GM21360 (cell line): ENCODE data around the gene CD4.
"Not testable (repeated sequence)": the region's sequence is repeated elsewhere in the genome, so short reads cannot be mapped to it uniquely, and the experiment has no call there.

ENCODE experiments used
- ATAC-seq: cut with Tn5 transposase; IDR thresholded peaks from one replicate; pipeline ENCODE4 v1.9.1; 2021; ENCODE audit warnings: mild to moderate bottlenecking, moderate library complexity; ENCODE audit not compliant: unreplicated experiment

The CD4 gene

DNA sequence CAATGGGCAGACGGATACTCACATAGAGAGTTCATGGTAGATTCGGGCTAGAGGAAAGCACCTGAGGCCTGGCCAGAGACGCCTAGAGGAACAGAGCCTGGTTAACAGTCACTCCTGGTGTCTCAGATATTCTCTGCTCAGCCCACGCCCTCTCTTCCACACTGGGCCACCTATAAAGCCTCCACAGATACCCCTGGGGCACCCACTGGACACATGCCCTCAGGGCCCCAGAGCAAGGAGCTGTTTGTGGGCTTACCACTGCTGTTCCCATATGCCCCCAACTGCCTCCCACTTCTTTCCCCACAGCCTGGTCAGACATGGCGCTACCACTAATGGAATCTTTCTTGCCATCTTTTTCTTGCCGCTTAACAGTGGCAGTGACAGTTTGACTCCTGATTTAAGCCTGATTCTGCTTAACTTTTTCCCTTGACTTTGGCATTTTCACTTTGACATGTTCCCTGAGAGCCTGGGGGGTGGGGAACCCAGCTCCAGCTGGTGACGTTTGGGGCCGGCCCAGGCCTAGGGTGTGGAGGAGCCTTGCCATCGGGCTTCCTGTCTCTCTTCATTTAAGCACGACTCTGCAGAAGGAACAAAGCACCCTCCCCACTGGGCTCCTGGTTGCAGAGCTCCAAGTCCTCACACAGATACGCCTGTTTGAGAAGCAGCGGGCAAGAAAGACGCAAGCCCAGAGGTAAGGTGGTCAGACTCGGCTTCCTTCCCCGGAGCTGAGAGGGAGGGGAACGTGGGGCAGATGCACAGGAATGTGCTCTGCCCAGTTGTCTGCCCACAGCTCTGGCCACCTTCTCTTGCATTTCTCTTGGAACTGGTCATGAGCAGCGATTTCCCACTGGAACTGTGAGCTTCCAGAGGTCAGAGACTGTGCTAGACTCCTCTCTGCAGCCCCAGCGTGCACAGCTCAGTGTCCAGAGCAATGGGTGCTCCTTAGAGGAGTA, at the start of gene CD4:
Gene CD4 (plus strand): TSS at position 557 of the 953 bp plus-strand sequence. CDS start 10,611 bp downstream, outside the sequence.
- ATAC-seq, result no peak

DNA sequence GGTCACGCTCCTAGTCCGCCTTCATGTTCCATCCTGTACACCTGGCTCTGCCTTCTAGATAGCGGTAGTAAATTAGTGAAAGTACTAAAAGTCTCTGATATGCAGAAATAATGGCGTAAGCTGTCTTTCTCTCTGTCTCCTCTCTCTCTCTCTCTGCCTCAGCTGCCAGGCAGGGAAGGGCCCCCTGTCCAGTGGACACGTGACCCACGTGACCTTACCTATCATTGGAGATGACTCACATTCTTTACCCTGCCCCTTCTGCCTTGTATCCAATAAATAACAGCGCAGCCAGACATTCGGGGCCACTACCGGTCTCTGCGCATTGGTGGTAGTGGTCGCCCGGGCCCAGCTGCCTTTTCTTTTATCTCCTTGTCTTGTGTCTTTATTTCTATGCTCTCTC, 47.2 kb upstream of the CD4 start:
- not testable (repeated sequence) for ATAC-seq

DNA sequence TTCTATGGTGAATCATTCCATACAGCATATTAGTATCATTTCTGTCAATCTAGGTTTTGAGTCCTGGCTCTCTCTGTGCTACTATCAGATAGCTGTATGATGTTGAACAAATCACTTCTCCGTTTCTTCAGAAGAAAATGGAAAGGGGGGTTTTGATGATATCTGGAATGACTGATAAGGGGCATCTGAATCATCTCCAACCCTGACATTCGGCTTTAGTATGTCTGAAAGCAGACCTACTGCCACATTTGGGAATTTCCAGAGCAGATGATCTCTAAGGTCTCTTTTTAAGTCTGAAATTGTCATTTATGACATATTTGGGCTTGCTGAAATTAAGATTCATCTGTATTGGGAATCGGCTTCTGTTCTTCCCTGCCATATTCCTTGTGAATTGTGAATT, 46.5 kb upstream of the CD4 start:
- no peak for ATAC-seq

DNA sequence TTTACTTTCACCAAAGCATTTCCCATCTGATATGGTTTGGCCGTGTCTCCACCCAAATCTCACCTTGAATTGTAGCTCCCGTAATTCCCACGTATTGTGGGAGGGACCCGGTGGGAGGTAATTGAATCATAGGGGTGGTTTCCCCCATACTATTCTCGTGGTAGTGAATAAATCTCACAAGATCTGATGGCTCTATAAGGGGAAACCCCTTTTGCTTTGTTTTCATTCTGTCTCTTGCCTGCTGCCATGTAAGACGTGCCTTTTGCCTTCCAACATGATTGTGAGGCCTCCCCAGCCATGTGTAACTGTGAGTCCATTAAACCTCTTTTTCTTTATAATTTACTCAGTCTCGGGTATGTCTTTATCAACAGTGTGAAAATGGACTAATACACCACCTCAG, 46.0 kb upstream of the CD4 start:
- ATAC-seq, result not testable (repeated sequence)

DNA sequence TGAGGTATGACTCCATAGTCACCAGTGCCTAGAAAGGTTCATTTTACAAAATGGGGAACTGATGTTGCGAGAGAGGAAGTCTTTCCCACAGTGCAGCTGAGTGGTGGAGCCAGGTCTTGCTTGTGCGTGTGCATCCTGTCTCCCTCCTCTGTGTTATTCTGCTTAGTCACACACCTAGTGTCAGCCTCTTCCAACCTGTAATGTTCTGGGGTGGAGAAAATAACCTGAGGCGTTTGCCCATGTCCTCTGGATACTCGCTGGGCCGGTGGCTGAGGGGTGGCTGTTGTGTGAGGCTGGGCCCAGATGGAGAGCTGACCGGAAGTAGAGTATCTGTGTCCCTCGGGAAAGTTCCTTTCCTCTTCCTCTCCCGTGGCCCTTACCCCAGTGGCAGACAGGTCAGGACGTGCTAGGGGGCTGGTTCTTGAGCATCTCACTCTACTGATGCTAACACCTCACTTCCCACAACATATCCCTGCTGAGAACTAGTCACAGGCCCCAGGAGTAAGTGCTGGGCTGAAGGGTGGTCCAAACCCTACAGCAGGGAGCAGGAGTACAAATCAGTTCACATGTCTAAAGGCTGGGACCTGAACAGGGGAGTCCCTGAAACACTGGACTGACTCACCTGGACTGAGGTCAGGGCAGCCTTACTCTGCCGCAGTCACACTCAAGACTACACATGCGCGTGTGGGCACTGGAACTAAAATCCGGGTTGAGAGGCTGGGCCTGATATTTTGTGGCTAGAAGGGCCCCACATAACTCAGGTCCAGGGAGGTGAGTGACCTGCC, 43.4 kb upstream of the CD4 start:
- no peak for ATAC-seq

DNA sequence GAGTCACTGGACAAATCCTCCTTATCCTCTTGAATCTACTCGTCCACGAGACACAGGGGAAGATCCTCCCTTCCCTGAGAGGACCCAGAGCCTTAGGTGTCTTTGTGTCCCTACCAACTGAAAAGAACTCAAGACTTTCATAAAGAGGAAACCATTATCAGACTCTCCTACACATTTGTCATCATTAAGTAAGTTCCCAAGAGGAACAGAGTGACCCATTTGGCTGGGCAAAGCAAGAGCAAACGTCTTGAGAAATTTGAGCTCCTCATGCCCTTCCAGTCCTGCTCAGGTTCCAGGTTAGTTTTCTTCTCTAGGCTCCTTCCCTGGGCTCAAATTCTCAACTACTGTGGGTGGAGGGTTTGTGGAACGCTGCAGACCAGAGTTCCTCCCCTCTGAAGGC, 42.1 kb upstream of the CD4 start:
- no peak for ATAC-seq

DNA sequence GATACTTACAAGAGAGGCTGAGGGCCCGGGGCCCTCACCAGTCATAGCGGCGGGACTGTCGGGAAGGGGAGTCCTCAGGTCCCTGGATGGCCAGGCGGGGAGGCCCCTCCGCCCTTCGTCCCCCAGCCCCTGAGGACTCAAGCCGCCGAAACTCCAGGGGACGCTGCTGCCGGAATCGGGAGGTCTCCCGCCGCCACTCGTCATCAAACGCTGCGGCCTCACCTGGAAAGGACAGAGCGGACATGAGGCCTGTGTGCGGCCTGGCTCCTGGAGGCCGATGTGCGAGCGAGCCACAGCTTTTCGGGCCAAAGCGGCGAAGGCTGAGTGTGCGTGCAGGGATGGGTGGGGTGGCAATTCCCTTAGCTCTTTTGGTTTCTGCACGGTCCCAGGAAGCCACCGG, 40.6 kb upstream of the CD4 start:
- ATAC-seq, result no peak

DNA sequence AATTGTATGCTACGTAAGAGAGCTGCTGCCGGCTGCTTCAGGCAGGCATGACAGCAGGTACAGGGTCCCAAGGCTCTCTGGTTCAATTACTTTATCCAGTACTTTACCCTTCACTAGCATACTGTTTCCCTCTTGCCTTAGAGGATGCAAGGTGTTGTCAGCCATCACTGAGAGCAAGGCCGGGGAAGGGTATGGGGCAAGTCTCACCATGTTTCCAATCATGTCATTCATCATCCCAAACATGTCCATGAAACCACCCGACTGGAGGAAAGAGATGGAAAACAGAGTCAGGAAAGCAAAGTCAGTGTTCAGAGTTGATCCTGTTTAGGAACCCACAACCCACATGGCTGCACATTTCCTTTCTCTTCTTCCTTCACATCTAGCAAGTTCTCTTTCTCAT, 38.8 kb upstream of the CD4 start:
- no peak for ATAC-seq

DNA sequence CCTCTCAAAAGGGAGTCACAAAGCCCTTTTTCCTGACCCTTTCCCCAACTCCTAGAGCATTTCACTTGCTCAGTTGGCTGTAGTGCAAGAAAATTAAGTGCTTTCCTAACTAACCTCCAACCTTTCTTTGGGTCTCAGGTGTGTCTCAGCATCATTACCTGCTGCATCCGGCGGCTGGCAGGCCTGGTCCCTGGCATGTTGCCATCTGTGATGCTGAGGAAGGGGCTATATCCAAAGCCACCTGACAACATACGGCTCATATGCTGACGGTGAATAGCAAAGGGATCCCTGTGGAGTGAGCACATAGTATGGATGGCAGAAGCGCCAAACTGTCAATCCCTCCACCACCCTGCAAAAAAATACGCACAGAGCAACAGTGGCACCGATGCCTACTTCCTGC, 37.6 kb upstream of the CD4 start:
- ATAC-seq, result no peak

DNA sequence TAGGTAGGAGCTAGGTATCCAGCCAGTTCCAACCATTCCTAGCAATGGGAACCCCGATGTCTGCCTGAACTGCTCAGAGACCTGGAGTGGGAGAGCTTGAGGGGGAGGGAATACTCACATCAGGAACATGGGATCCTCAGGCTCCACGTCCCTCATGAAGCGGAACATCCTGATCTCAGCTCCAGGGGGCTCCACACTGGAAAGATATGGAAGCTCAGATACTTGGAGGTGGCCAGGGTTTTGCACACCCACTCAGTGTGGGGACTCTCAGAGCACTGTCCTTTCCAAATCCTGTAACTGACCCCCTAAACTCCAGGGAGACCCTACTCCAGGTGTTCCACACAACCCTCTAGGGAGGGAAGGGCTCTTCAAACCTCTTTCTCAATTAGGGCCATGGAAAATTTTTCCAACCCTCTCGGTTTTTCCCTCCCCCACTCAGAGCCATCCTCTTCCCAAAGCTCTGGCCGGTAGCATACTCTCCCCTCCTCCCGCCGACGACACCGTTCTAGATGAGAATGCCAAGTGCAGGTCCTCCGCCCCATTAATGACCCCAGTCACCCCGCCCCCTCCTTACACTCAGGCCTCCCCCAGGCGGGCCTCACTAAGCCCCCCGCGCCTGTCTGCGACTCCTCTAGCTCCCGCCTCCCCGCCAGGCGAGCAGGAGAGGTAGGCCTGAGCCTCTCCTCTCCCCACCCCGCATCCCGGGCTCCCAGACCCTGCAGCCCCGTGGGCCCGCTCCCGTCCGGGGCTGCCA, 37.0 kb upstream of the CD4 start:
- no peak for ATAC-seq

DNA sequence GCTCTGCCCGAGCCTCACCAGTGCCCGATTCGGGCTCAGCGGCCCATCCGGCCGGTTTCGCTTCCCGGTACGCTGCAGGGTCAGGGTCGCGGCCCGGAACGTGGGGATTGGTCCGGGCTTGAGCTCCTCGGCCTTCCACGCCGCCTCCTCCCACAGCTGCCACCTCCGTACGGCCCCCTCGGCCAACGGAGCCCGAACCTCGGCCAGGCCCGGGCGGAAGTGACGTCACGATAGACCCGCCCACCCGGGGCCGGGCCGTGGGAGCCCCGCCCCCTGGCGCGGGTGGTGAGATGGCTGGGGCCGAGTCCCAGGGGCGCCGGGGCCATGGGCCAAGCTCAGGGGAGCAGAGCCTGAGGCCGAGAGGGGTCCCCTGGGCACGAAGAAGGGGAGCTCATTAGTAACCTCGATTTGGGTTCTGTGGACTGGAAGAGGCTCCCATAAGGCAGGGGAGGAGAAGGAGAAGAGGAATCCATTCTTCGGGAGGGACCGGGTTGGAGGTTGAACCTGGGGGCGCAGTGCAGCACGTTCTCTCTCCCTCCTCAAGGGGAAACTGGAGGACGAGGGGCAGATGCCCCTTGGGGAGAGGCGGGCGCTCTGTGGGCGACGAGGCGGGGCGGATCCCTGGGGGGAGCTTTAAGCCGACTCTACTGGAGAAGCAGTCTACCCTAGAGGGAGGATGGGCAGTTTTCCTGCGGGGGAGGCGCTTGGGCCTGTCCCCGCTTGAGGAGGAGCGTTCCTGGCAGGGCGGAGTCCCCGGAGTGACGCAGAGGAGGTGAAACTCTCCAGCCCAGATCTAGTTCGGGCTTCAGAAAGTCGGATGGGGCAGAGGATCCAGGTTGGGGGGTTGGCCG, 36.2 kb upstream of the CD4 start, which contains the start of gene MLF2:
Gene MLF2 (minus strand): TSS at position 221 of the 851 bp plus-strand sequence. CDS start 807 bp downstream, outside the sequence.
- ATAC-seq, result peak; percentile 77

DNA sequence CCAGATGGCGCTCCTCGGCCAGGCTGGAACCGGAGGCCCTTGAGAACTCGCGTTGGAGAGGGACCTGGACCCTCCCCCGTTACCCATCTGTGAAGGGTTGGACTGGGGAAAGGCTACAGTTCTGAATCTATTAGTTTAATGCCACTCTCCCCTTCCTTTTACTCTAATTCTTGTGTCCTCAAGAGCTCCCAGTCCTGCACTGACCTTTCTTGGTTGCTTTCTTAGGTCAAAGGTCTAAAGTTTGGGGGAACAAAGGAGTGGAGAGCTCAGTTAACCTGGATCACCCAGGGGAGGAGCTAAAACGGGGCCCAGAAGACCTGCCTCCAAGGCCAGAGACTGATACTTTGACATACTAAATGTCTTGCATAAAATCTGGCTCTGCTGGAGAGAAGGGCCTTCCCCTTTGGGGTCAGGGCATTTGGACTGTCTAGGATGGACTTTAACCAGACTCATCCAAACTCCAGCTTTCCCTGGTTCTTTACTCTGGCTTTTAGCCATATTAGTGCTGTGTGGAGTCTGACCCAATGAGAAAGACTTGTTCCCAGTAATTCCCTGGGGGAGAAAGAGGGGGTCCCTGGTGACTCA, 35.5 kb upstream of the CD4 start:
- ATAC-seq, result no peak

DNA sequence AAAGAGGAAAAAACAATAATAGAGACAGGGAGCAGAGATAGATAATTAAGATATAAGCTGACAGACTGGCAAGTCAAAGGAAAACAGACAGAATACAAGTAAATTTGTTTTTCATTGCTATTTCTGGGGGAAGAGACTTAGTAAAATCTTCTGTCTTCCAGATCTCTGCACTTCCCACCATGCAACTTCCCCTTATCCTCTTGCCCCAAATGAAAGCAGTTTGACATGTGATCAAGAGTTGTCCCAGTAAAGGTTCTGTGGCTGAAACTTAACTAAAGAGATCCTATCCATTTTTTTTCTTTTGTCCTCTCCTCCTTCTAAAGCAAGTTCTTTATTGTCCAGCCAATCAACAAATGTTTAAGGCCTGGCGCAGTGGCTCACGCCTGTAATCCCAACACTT, 34.9 kb upstream of the CD4 start:
- no peak for ATAC-seq

DNA sequence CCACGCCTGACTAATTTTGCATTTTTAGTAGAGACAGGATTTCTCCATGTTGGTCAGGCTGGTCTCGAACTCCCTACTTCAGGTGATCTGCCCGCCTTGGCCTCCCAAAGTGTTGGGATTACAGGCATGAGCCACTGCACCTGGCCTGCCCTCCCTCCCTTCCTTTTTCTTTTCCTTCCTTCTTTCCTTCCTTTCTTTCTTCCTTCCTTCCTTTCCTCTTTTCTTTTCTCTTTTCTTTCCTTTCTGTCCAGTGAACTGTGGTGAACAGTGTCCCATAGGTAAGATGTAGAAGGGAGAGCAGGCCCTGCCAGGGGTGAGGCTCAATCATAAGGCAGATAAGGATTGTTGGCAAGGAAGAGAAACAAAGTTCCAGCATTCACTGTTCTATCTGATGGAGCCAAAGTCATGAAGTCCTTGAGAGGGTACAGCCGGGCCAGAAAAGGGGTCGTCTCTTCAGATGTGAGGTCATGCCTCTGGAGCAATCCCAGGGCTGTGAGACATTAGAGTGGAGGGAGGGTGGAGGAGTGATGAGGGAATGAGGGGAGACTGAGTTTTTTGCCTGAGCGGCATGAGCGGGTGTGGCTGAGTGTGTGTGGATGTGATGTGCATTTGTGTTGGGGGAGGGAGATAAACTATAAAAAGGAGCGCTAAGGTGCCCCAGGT, 32.2 kb upstream of the CD4 start:
- ATAC-seq, result no peak

DNA sequence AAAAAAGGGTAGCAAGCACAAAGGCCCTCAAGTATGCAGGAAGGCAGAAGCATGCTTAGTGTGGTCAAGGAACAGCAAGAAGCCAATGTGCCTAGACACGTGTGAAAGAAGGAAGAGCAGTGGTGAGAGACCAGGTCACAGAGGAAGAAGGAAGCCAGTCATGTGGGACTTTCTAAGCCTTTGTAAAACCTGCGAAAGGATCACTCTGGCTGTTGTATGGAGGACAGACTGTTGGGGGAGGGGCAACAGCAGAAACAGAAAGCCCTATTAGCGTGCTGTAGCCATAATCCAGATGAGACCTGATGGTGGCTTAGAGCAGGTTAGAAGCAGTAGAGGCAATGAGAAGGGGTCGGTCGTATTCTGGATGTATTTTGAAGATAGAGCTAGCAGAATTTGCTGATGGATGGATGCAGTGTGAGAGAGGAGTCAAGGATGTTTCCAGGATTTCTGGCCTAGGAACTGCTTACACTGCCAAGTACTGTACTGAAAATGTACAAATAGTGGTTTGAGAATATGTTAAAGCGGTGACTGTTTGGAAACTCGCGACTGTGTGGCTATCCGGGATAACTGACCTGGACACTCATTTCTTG, 30.7 kb upstream of the CD4 start:
- ATAC-seq, result no peak

DNA sequence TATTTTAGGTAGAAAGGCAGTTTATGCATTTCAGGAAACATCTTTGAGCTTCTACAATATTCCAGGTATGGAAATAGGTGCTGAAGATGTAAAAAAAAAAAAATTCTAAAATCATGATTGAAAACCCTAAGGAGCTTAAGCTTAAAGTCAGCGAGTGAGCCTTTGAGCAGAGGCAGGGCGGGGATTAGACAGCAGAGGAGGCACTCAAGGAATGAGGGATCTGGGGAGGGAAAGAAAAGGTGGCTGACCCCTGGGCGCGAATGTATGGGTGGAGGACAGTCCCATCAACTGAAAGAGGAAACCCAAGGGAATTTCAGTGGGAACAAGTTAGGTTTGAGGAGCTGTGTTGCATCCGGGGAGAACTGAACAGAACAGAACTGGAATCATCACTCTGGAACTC, 29.6 kb upstream of the CD4 start:
- ATAC-seq, result no peak

DNA sequence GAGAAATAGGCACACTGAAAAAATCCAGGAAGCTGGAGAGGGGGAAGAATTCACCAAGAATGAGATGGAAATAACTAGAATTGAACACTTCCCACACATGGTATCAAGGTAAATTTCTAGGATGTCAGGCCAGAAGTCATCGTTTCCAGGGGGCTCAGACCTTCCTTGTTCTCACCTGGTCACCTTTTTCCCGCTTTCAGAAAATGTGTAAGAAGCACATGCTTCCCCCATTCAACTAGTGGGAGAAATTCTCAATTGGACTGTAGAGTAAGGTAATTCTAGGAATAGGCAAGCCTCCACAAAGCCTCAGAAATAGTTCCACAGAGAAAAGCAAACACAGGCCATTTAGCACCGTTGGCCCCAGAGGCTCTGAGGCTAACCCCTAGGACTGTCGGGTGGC, 25.9 kb upstream of the CD4 start:
- no peak for ATAC-seq

DNA sequence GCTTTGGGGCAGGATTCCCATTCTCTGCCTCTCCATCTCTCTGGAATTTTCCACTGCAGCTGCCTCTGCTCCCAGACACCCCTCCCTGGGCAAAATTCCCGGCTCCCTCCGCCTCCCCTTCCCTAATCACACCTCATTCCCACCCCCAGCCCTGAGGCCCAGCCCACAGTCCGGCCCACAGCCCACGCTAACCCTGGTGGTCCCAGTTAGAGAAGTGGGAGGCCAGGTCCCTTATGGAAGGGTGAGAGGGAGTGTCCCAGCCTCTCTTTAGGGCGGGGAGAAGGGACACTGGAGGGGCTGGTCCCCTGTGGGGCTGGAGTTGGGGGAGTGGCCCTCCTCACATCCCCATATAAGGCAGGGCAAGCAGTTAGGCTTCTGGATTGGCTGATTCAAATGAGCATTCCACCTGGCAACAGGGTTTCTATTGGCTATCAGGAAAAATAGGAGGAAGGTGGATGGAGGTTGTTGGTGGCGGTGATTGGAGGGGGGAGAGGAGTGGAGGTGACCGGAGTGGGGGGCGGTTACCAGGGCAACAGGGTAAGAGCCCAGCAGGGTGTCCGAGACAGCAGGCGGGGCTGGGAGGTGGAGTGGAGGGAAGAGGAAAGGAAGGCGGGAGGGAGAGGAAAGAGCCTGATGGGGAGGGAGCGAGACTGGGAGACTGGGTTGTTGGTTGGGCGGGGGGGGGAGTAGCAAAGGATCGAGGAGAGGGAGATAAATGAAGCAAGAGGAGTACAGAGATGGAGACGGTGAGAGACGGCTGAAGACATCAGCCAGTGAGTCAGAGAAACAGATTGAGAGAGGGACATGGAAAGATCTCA, 25.1 kb upstream of the CD4 start:
- ATAC-seq, result peak; percentile 69
